AG09319 (cell line): ENCODE measurements around the gene SLC9A3.

Source experiments
- DNase-seq: peaks from one replicate; pipeline ENCODE4 v3.0.0-alpha.2; 2010; ENCODE audit warnings: low read depth; ENCODE audit errors: extremely low read depth
- TF ChIP-seq, protein P1 (sequence below): IDR thresholded peaks from 2 replicates; pipeline ENCODE4 v1.5.1; 2011; ENCODE audit warnings: low read depth, mild to moderate bottlenecking, inconsistent platforms, low read length, moderate library complexity

Gene SLC9A3

DNA sequence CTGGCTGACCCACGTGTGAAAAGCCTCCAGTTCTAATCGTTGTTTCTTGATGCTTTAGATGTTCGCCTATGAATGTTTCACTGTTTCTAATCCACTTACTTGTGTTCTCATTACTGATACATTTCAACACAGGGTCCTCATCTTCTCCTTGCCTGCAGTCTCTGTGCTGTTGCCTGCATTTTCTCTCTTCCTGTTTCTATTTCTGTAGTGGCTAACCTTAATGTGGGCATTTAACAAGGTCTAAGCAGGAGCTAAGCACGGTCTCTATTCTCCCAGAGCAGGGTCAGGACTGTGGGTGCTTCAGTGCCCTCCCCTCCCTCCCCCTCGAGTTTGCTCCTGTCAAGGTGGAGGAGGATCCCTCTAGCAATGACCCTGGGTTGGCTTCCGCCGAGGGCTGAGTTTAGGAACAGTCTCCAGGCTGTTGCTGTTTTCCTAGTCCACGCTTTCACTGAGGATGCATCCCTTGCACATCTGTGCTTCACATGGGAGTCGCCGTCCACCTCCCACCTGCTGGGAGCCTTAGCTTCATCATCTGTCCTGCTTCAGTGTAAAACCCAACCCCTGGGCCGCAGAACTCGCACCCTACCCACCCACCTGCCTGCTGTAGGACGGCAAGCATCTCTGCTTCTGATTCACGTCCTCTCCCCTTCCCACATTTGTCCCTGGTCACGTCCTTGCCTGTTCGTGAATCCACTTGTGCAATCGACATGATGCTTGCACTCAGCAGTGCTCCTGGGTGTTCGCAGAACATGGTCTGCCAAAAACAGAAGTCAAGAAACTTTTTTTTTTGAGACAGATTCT lies 83.6 kb downstream of the SLC9A3 start:
- TF ChIP-seq, protein P1, sequence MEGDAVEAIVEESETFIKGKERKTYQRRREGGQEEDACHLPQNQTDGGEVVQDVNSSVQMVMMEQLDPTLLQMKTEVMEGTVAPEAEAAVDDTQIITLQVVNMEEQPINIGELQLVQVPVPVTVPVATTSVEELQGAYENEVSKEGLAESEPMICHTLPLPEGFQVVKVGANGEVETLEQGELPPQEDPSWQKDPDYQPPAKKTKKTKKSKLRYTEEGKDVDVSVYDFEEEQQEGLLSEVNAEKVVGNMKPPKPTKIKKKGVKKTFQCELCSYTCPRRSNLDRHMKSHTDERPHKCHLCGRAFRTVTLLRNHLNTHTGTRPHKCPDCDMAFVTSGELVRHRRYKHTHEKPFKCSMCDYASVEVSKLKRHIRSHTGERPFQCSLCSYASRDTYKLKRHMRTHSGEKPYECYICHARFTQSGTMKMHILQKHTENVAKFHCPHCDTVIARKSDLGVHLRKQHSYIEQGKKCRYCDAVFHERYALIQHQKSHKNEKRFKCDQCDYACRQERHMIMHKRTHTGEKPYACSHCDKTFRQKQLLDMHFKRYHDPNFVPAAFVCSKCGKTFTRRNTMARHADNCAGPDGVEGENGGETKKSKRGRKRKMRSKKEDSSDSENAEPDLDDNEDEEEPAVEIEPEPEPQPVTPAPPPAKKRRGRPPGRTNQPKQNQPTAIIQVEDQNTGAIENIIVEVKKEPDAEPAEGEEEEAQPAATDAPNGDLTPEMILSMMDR: no peak
- no peak for DNase-seq

DNA sequence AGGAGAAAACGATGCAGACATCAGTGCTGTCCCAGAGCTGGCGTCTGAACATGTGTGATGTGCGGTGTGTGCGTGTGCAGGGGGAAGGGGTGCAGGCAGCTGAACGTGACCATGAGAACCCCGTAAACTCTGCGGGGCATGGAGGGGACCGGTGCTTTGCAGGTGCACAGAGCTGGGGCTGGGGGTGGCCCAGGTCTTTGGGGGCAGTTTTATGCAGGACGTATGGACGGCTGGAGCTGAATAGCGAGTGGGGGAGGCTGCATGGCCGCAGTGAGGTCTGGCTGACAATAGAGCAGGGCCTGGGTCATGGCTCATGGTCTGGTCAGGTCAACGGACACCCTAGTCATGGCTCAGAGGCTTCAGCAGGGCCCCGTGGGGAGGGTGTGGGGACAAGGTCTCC lies 84.6 kb downstream of the SLC9A3 start:
- TF ChIP-seq, protein P1: no peak
- DNase-seq: no peak

DNA sequence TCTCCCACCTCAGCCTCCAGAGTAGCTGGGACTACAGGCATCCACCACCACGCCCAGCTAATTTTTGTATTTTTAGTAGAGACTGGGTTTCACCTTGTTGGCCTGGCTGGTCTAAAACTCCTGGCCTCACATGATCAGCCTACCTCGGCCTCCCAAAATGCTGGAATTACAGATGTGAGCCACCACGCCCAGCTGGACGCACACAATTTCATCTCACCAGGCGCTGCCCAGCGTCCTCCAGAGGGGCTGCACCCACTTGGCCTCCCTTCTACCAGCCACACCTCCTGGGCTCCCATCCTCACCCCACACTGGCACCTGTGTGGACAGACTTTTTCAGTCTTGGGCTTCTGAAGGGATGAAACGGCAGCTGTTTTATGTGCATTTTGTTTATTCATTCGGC lies 85.1 kb downstream of the SLC9A3 start:
- TF ChIP-seq, protein P1: no peak
- DNase-seq: no peak

DNA sequence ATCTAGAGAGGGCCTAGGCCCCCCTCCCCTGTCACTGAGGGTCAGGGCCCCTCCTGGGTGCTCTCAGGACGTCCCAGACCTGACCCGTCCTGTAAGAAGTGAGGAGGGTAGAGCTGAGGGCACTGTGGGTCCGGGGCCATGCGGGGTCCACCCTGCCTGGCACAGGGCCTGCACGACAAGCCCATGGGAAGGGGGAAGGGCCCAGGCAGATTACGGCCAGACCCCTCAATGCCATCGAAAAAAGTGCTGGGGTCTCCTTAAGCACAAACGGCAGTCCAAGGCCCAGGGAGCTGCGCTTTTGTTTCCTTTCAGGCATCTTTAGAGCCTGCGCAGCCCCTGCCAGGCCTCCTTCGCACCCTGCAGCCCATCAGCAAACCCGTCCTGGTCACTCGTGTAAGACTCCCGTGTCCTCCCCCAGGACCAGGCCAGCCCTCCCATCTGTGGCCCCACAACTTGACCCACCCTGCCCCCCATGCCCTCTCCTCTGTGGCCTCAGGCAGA lies 85.7 kb downstream of the SLC9A3 start:
- TF ChIP-seq, protein P1: no peak
- no peak for DNase-seq

DNA sequence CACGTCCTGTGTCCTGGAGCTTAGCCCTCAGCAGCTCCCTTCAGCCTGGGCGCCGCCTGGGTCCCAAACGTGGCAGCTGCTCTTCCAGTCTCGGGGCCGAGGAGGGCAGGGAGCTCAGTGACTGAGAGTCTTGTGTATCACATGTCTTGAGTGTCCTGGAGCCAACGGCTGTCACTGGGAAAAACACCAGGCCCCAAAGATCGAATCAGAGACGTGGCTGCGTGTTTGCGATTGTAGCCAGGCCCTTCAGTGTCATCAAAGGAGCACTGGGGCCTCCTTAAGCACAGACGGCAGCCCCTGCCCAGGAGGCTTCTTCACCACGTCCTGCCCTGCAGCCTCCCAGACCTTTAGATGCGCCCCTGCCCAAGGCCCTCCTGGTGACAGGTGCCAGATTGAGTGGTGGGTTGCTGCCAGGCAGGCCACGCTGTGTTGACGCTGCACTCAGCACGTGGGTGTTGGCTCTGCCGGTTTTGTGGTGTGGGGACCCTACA lies 86.9 kb downstream of the SLC9A3 start:
- TF ChIP-seq, protein P1: no peak
- DNase-seq: no peak

DNA sequence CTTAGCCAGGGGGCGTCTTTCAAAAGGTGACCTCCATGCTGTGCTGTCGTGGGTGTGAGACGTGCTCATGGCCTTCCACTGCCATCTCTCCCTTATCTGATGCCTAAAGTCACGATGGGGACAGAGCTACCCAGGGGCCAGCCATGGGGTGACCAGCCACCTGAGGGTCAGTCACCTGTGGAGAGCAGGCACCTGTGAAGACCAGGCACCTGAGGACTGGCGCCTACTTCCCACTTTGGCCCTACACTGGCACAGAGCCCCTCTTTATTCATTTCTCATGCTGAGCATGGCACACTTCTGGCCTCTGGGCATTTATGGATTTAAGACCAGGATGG lies 87.6 kb downstream of the SLC9A3 start:
- TF ChIP-seq, protein P1: no peak
- DNase-seq: no peak

DNA sequence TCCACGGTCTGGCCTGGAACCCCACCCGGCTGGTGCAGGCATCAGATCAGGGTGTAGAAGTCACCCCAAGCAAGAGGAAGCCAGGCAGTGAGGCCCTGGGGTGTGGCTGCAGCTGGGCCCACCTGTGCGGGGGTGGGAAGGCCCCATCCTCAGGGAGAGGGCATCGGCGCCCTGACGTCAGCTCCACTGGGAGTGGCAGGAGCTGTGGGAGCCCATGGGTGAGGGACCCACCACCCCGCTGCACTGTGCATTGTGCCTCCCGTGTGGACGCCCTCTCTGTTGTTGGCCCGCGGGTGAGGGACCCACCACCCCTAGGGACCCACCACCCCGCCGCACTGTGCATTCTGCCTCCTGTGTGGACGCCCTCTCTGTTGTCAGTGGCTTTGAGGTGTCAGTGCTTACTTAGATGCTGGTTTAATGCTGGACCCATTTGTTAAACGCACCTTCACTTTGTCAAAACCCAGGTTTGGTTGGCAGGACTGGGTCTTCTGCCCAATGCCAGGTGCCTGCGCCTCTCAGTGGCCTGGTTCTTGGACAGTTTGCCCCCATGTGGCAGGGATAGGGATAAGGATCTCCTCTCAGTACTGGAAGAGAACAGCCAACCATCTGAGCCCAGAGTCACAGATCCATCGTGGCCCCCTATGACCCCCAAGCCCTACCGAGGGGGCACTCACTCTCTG lies 88.1 kb downstream of the SLC9A3 start:
- no peak for DNase-seq
- TF ChIP-seq, protein P1: peak; percentile 59
